ENCODE data around the gene PCBP3.

- TF ChIP-seq CTCF (IDR thresholded peaks at IDR 0.05; ENCODE audit: borderline replicate concordance, extremely low read depth, low read length, poor library complexity, severe bottlenecking) (peak; percentile 91), EZH2 (IDR thresholded peaks at IDR 0.05; ENCODE audit: borderline replicate concordance, low read depth, low read length, severe bottlenecking) (no peak)
These were observed 327.4 kb downstream of the PCBP3 start for GRCh38 chr21:45970674-45971615.
